B cell (primary cell): Measurements from ENCODE around the gene HMGN3. TPM values are rescaled to one million over a fixed set of nuclear protein-coding genes. Genes with fewer than 3 reads are reported as not detected.

Experiments
- ATAC-seq: fragments of 200-7000 bp; cut with Tn5 transposase; one replicate; pipeline ENCODE4 v1.10.0; 2021; ENCODE audit warnings: low read depth, mild to moderate bottlenecking, moderate number of reproducible peaks, moderate library complexity
- CTCF ChIA-PET: fragments of 350-600 bp; sonication (Branson Sonifier 250); formaldehyde crosslinking; loops from one replicate; lab custom pipeline; 2021; ENCODE audit warnings: antibody characterized with exemption, inconsistent platforms; lab: Charles Lee
- POLR2A ChIA-PET: fragments of 350-600 bp; sonication (Branson Sonifier 250); formaldehyde crosslinking; loops from one replicate; lab custom pipeline; 2021; ENCODE audit warnings: antibody characterized with exemption; lab: Charles Lee
- DNase-seq: peaks from one replicate; pipeline ENCODE4 v3.0.0; 2013
- H2AFZ ChIP-seq: 2 replicates; pipeline ENCODE4 v1.6.1; 2012; ENCODE audit warnings: mild to moderate bottlenecking, low read depth, low read length; ENCODE audit not compliant: insufficient read depth, poor library complexity, severe bottlenecking
- H3K27ac ChIP-seq, 2 donors: 1 replicate in 1 of 2; 2 replicates in 1 of 2; pipeline ENCODE4 v1.5.1; 2012 to 2013; ENCODE audit warnings: low read length in 2 of 2, mild to moderate bottlenecking in 2 of 2, moderate library complexity in 1 of 2
- H3K27me3 ChIP-seq, 4 experiments: fragments of 200-600 bp in 1 of 4; sonication (generic) in 1 of 4; replicated peaks in 1 of 4; 1 replicate in 2 of 4; 2 replicates in 2 of 4; pipeline versions ENCODE4 v1.6.1 to v1.7.0; 2013 to 2016; ENCODE audit warnings: low read length in 3 of 4, mild to moderate bottlenecking in 2 of 4, mixed read lengths in 1 of 4, moderate library complexity in 1 of 4; ENCODE audit not compliant: insufficient read depth in 4 of 4, control insufficient read depth in 3 of 4; ENCODE audit errors: control extremely low read depth in 1 of 4
- H3K36me3 ChIP-seq, 2 experiments: replicated peaks in 1 of 2; 1 replicate in 1 of 2; 2 replicates in 1 of 2; pipeline versions ENCODE4 v1.6.1 to v1.7.1; 2013; ENCODE audit warnings: low read length in 1 of 2; ENCODE audit not compliant: insufficient read depth in 2 of 2, control insufficient read depth in 1 of 2; ENCODE audit errors: control extremely low read depth in 1 of 2, extremely low read depth in 1 of 2
- H3K4me1 ChIP-seq, 2 donors: fragments of 200-600 bp in 1 of 2; sonication (generic) in 1 of 2; 1 replicate in 1 of 2; 2 replicates in 1 of 2; pipeline versions ENCODE4 v1.5.1 to v1.6.1; 2013 to 2017; ENCODE audit warnings: low read length in 2 of 2; ENCODE audit not compliant: control insufficient read depth in 2 of 2, insufficient read depth in 2 of 2
- H3K4me2 ChIP-seq: replicated peaks from 2 replicates; pipeline ENCODE3; 2012; ENCODE audit warnings: mild to moderate bottlenecking, low read depth, low read length; ENCODE audit not compliant: poor library complexity, severe bottlenecking
- H3K4me3 ChIP-seq, 5 experiments: fragments of 200-600 bp in 1 of 5; sonication (generic) in 1 of 5; 1 replicate in 3 of 5; 2 replicates in 2 of 5; pipeline versions ENCODE4 v1.5.1 to v1.7.0; 2011 to 2016; ENCODE audit warnings: low read length in 4 of 5, mild to moderate bottlenecking in 4 of 5, low read depth in 2 of 5, control low read depth in 1 of 5, moderate library complexity in 1 of 5; ENCODE audit not compliant: insufficient read depth in 1 of 5; ENCODE audit errors: control extremely low read depth in 1 of 5, extremely low read depth in 1 of 5
- H3K79me2 ChIP-seq: fragments of 200-600 bp; sonication (generic); one replicate; pipeline ENCODE4 v1.6.0; 2016; ENCODE audit warnings: low read length; ENCODE audit not compliant: control insufficient read depth, insufficient read depth
- H3K9ac ChIP-seq: fragments of 200-600 bp; sonication (generic); 2 replicates; pipeline ENCODE4 v1.6.1; 2017; ENCODE audit warnings: mild to moderate bottlenecking, low read length, moderate library complexity
- H3K9me3 ChIP-seq, 3 donors: one replicate each; pipeline versions ENCODE4 v1.6.1 to v1.7.1; 2013; ENCODE audit warnings: low read length in 2 of 3; ENCODE audit not compliant: control insufficient read depth in 2 of 3, insufficient read depth in 1 of 3; ENCODE audit errors: control extremely low read depth in 1 of 3
- H4K20me1 ChIP-seq: 2 replicates; pipeline ENCODE4 v1.6.0; 2012; ENCODE audit warnings: mild to moderate bottlenecking, low read length; ENCODE audit not compliant: insufficient read depth, control insufficient read depth, poor library complexity, severe bottlenecking
- H3K27ac Mint-ChIP-seq: one replicate; pipeline ENCODE4 v1.8.0; 2021; ENCODE audit warnings: mixed read lengths
- H3K27me3 Mint-ChIP-seq: one replicate; pipeline ENCODE4 v1.8.0; 2021; ENCODE audit warnings: mixed read lengths
- H3K4me1 Mint-ChIP-seq: one replicate; pipeline ENCODE4 v1.8.0; 2021; ENCODE audit warnings: mixed read lengths
- H3K4me3 Mint-ChIP-seq: one replicate; pipeline ENCODE4 v1.8.0; 2021; ENCODE audit warnings: mixed read lengths
- H3K9me3 Mint-ChIP-seq: one replicate; pipeline ENCODE4 v1.8.0; 2022; ENCODE audit warnings: mixed read lengths; ENCODE audit not compliant: insufficient read depth
- CTCF ChIP-seq: fragments of 200-600 bp; IDR thresholded peaks from one replicate; pipeline ENCODE4 v1.8.0; 2022; ENCODE audit warnings: antibody characterized with exemption, mild to moderate bottlenecking
- EZH2 ChIP-seq: IDR thresholded peaks from 2 replicates; pipeline ENCODE4 v1.6.1; 2012; ENCODE audit warnings: borderline replicate concordance, low read depth, mild to moderate bottlenecking, moderate library complexity, low read length; ENCODE audit not compliant: insufficient read depth, poor library complexity, severe bottlenecking
- WGBS: methylation state at CpG from one replicate; pipeline ENCODE4 v1.1.5; 2013; ENCODE audit warnings: missing lambda C conversion rate; ENCODE audit not compliant: insufficient coverage; 5-methylcytosine and 5-hydroxymethylcytosine counted together
- intact Hi-C: fragments of 100-400 bp; cut with micrococcal nuclease; formaldehyde crosslinking; loops from one replicate; pipeline ENCODE4 v1.10.0; 2022
- polyA plus RNA-seq: library from polyadenylated mRNA; depleted of rRNA; stranded (reverse); fragments of >200 nt; gene quantifications from 2 replicates; pipeline ENCODE4 v1.2.3, GENCODE V29; 2012
- total RNA-seq, 2 donors: library from RNA; stranded (reverse); fragments of 120-200 nt in 1 of 2; gene quantifications; 1 replicate in 1 of 2; 2 replicates in 1 of 2; pipeline versions ENCODE4 v1.2.3 to v1.2.4, GENCODE V29; 2013 to 2022

HMGN3 gene
- total and polyA plus RNA-seq, 2 donors (not counting 1 experiment from before 2014, with no cell fraction given) = 40.1 to 44.3 TPM

GRCh38 chr6:79180052-79180451 is 54.4 kb downstream of the HMGN3 start:
- WGBS = 88% methylated on average over 1 of the region's 2 CpGs

GRCh38 chr6:79173378-79173777 is 61.1 kb downstream of the HMGN3 start:
- ChIA-PET CTCF (no interaction called here), POLR2A (no interaction called here)
- intact Hi-C loops = no loop called here
- Histone ChIP-seq H3K36me3 (no peaks in the 10 kb centered on the region), H3K4me2 (no peak overlapping the region), H4K20me1 (no peaks in the 10 kb centered on the region), H2AFZ (no peak overlapping the region), H3K9me3 (peaks cover 0 to 3% (median 3%) of the 10 kb centered on the region in 3 donors), H3K9ac (no peak overlapping the region), H3K4me3 (no peak overlapping the region), H3K79me2 (no peaks in the 10 kb centered on the region), H3K27me3 (no peaks in the 10 kb centered on the region), H3K27ac (no peak overlapping the region), H3K4me1 (no peaks in the 10 kb centered on the region)
- Mint-ChIP-seq H3K27me3 (peaks cover 11% of the 10 kb centered on the region), H3K9me3 (no peaks in the 10 kb centered on the region), H3K4me1 (no peaks in the 10 kb centered on the region), H3K27ac (no peak overlapping the region), H3K4me3 (no peak overlapping the region)
- ATAC-seq (no peak), DNase-seq (no peak)
- no peak for TF ChIP-seq EZH2
- TF ChIP-seq CTCF = no peak

More at GRCh38 chr6:79180052-79180451, 54.4 kb downstream of the HMGN3 start:
- H4K20me1 ChIP-seq = no peaks in the 10 kb centered on the region
- H3K36me3 ChIP-seq = no peaks in the 10 kb centered on the region
- no peaks in the 10 kb centered on the region for H3K79me2 ChIP-seq
- intact Hi-C loops = no loop called here
- H2AFZ ChIP-seq = no peak overlapping the region
- peaks cover 0 to 3% (median 3%) of the 10 kb centered on the region in 3 donors for H3K9me3 ChIP-seq
- Mint-ChIP-seq H3K27ac (no peak overlapping the region), H3K9me3 (no peaks in the 10 kb centered on the region), H3K4me3 (no peak overlapping the region), H3K27me3 (peaks cover 4% of the 10 kb centered on the region), H3K4me1 (no peaks in the 10 kb centered on the region)
- ChIA-PET POLR2A (interaction anchor here (0.6 kb wide), 1 partner anchor 248 kb away, joined by 5 read pairs; no protein-coding TSS in a partner anchor), CTCF (no interaction called here)
- H3K27me3 ChIP-seq = no peaks in the 10 kb centered on the region
- H3K4me2 ChIP-seq = no peak overlapping the region
- H3K4me1 ChIP-seq = no peaks in the 10 kb centered on the region
- H3K4me3 ChIP-seq = no peak overlapping the region
- ATAC-seq (no peak), DNase-seq (no peak)
- H3K9ac ChIP-seq = no peak overlapping the region
- no peak for TF ChIP-seq EZH2
- TF ChIP-seq CTCF = no peak
- no peak overlapping the region for H3K27ac ChIP-seq
